Prostate gland (tissue), 2 donors: Measurements from ENCODE around the gene ATP5PB.

Source experiments
- CTCF ChIP-seq, 4 experiments: fragments of 200-600 bp in 2 of 4; fragments of 450-650 bp in 2 of 4; sonication (generic) in 2 of 4; IDR thresholded peaks; 1 replicate in 3 of 4; 2 replicates in 1 of 4; pipeline ENCODE4 v1.5.1; 2016 to 2019; ENCODE audit warnings: antibody characterized with exemption in 4 of 4, mild to moderate bottlenecking in 2 of 4, moderate library complexity in 2 of 4
- POLR2A ChIP-seq: fragments of 450-650 bp; IDR thresholded peaks from one replicate; pipeline ENCODE4 v1.6.1; 2016; ENCODE audit warnings: antibody characterized with exemption, mild to moderate bottlenecking

DNA sequence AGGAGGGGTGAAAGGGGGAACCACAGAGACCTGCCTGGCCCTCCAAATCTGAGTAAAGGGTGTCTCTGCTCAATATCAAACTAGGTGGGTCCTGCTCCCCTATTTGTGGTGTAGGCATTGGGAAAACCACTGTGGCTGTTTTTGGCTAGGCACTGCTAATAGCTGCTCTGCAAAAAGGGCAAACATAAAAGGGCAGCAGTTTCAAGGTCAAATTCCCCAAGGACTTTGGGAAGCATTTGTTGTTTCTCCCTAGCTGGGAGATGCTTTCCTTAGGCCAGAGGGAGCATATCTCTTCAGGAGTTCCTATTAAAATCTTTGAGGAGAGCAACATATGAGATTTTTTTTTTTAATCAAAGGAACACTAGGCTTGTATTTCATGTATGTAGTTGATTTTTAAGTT lies 26.9 kb downstream of the ATP5PB start:
- TF ChIP-seq CTCF (IDR thresholded peaks at IDR 0.05) (no peak), POLR2A (no peak)
